Astrocyte of the spinal cord (primary cell): ENCODE data around the gene CYP27B1.

Experiments used
- DNase-seq: peaks from one replicate; pipeline ENCODE4 v3.0.0; 2011; ENCODE audit warnings: low read depth, low spot score
- H3K4me3 ChIP-seq: 2 replicates; pipeline ENCODE4 v1.5.1; 2011; ENCODE audit warnings: low read depth, mild to moderate bottlenecking, low read length, moderate library complexity
- in situ Hi-C: cut with HindIII; loops from 2 replicates; pipeline ENCODE4 v1.10.0; 2017; ENCODE audit warnings: low sequenced_read_pairs
- TF ChIP-seq, protein P1 (sequence below): IDR thresholded peaks from 2 replicates; pipeline ENCODE4 v1.5.1; 2012; ENCODE audit warnings: low read depth, mild to moderate bottlenecking, low read length, inconsistent platforms

CYP27B1 gene

DNA sequence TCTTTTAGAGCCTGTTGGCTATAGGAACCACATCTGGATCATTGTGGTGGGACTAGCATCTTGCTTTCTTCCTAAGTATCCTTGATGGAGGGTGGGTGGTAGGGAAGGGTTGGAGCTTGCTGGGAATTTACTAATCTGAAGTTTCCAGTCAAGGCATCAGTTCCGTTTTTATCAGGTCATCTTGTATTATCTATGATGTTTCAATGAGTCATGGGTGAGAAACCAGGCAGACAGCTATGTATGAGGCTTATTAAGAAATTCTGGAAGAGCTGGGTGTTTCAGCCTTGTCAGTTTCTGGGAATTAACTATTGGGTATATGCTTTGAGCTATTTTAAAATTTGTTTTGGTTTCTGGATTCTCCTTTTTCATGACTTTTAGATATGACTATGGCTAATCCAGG, 27.0 kb upstream of the CYP27B1 start:
- in situ Hi-C loops, result no loop called here
- TF ChIP-seq, protein P1, sequence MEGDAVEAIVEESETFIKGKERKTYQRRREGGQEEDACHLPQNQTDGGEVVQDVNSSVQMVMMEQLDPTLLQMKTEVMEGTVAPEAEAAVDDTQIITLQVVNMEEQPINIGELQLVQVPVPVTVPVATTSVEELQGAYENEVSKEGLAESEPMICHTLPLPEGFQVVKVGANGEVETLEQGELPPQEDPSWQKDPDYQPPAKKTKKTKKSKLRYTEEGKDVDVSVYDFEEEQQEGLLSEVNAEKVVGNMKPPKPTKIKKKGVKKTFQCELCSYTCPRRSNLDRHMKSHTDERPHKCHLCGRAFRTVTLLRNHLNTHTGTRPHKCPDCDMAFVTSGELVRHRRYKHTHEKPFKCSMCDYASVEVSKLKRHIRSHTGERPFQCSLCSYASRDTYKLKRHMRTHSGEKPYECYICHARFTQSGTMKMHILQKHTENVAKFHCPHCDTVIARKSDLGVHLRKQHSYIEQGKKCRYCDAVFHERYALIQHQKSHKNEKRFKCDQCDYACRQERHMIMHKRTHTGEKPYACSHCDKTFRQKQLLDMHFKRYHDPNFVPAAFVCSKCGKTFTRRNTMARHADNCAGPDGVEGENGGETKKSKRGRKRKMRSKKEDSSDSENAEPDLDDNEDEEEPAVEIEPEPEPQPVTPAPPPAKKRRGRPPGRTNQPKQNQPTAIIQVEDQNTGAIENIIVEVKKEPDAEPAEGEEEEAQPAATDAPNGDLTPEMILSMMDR, result no peak
- no peak overlapping the region for H3K4me3 ChIP-seq
- peak; percentile 50 for DNase-seq

DNA sequence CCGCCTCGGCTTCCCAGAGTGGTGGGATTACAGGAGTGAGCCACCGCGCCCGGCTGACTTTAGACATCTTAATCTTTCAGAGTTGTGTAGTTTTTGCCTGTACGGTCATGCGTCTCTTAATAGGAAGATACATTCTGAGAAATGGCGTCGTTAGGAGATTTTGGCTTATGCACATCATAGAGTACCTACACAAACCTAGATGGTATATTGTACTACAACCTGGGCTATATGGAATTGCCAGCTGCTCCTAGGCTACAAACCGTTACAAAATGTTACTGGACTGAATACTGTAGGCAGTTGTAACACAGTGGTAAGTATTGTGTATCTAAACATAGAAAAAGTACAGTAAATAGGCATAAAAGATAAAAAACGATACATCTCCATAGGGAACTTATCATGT, 17.0 kb upstream of the CYP27B1 start:
- H3K4me3 ChIP-seq, result no peak overlapping the region
- in situ Hi-C loops, result no loop called here
- DNase-seq, result no peak
- TF ChIP-seq, protein P1, result no peak

DNA sequence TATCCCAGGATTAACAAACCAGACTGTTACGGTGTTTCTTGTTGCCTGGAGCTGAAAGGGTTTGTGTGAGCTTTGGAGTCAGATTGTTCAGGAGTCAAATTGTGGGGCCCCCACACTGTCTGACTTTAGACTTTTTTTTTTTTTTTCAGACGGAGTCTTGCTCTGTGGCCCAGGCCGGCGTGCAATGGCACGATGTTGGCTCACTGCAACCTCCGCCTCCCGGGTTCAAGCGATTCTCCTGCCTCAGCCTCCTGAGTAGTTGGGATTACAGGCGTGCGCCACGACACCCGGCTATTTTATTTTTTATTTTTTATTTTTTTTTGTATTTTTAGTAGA, 16.6 kb upstream of the CYP27B1 start:
- in situ Hi-C loops, result no loop called here
- no peak for DNase-seq

DNA sequence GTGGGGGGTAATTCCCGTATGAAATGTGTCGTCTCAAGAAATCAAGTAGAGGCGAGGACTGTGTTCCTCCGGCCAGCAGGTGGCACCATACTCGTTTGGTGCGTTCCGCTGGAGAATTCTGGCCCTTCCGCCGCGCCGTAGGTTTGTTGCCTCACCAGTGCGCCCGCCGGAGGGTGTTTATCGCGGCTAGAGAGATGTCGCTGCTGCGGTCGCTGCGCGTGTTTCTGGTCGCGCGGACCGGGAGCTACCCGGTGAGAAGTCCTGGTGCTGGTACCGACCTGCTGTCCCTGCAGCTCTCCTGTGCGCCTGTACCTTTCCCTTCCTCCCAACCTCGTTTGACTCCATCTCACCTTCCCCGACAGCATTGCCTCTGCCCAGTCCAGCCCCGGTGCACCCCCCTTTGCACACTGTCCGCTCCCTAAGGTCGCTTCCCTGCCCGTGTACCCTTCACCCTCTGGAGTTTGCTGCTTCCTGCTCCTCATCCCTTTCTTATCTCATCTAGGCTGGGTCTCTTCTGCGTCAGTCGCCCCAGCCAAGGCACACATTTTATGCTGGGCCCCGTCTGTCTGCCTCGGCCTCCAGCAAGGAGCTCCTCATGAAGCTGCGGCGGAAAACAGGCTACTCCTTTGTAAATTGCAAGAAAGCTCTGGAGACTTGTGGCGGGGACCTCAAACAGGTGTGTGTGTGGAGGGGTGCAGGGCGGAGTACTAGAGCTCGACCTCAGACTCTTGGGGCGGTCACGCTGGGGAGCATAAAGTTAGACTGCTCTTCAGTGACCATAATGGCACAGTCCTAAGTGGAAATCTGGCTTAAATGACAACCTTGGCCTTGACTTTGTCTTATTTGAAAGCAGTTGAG, 16.0 kb upstream of the CYP27B1 start, which contains the start of gene TSFM:
TSS of gene TSFM (plus strand) at position 180 of the 858 bp plus-strand sequence. CDS start at position 195, 15 bp downstream.
- DNase-seq, result peak; percentile 93
- in situ Hi-C loops, result no loop called here
- peak within 1 kb of the TSS; percentile 73 for H3K4me3 ChIP-seq
- TF ChIP-seq, protein P1, result peak; percentile 88

More for the DNA sequence above, 16.6 kb upstream of the CYP27B1 start:
- H3K4me3 ChIP-seq, result peak overlapping the region; percentile 73
- TF ChIP-seq, protein P1, result no peak

DNA sequence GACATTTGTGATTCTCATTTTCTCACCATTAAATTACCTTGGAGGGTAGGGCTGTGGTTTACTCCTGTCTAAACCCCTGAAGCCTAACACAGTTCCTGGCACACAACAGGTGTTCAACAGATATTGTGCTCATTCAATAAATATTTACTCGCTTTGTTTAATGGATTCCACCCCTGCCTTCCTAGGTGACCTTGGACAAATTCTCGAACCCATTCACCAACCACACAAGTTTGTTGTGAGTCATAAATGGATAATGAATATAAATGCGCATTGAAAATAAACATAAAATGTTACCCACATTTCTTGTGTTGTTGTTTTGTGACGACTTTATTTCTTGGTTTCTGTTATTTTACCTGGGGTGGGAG, 15.3 kb upstream of the CYP27B1 start:
- DNase-seq, result no peak
- TF ChIP-seq, protein P1, result no peak
- in situ Hi-C loops, result no loop called here
- H3K4me3 ChIP-seq, result no peak overlapping the region

DNA sequence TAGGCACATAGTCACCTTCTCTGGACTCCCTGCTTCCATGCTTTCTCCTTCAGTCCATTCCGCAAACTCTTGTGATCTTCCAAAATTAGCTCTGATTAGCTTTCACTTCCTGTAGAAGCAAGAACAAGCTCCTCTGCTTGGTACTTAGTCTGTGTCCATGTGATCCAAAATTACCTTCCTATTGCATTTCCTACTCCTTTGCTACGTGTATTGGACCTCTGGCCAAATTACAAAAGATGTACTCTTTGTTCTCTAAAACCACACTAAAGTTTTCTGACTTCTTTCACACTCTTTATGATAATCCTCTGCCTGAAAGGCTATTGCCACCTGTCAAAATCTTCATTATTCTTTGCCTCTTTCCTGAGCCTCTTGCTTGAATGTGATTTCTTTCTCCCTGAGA, 14.9 kb upstream of the CYP27B1 start:
- in situ Hi-C loops, result no loop called here
- no peak for DNase-seq
- H3K4me3 ChIP-seq, result no peak overlapping the region
- TF ChIP-seq, protein P1, result no peak
